IMR-90 (cell line): ENCODE data around the gene UROD. TPM values are rescaled to one million over a fixed set of nuclear protein-coding genes. Genes with fewer than 3 reads are reported as not detected.

ENCODE experiments used
- ATAC-seq: fragments of 200-7000 bp; cut with Tn5 transposase; 2 replicates; pipeline ENCODE4 v1.9.1; 2020; ENCODE audit warnings: low read depth, mild to moderate bottlenecking, moderate library complexity
- BruUV-seq: library from RNA; stranded (reverse); fragments of 400-500 nt; replicated peaks from 2 replicates; lab custom pipeline; 2021; lab: Mats Ljungman, UMichigan
- CTCF ChIA-PET: fragments of 300-600 bp; formaldehyde crosslinking; extraction: SDS; loops from one replicate; lab custom pipeline; 2021; ENCODE audit warnings: antibody characterized with exemption; lab: Yijun Ruan, JAX
- POLR2A ChIA-PET: fragments of 300-600 bp; sonication (Branson Sonifier 250); formaldehyde crosslinking; loops from one replicate; lab custom pipeline; 2022; ENCODE audit warnings: antibody characterized with exemption; ENCODE audit not compliant: unreplicated experiment; lab: Charles Lee
- DNase-seq: peaks from one replicate; pipeline ENCODE4 v3.0.0; 2013
- H2AFZ ChIP-seq: replicated peaks from 2 replicates; pipeline ENCODE3; 2013; ENCODE audit warnings: low read length, mild to moderate bottlenecking; ENCODE audit not compliant: poor library complexity
- H2AK5ac ChIP-seq: 2 replicates; pipeline ENCODE4 v1.6.1; 2013; ENCODE audit warnings: low read depth, low read length, inconsistent platforms
- H2AK9ac ChIP-seq: replicated peaks from 2 replicates; pipeline ENCODE3; 2013; ENCODE audit warnings: mild to moderate bottlenecking, low read depth, low read length, moderate library complexity; ENCODE audit not compliant: poor library complexity
- H2BK120ac ChIP-seq: 2 replicates; pipeline ENCODE4 v1.6.1; 2013; ENCODE audit warnings: low read depth, low read length, inconsistent platforms
- H2BK15ac ChIP-seq: 3 replicates; pipeline ENCODE4 v1.6.1; 2013; ENCODE audit warnings: low read depth, low read length, inconsistent platforms
- H2BK20ac ChIP-seq: 2 replicates; pipeline ENCODE4 v1.6.1; 2013; ENCODE audit warnings: low read depth, mild to moderate bottlenecking, inconsistent platforms, low read length, moderate library complexity
- H2BK5ac ChIP-seq: 2 replicates; pipeline ENCODE4 v1.6.1; 2013; ENCODE audit warnings: mild to moderate bottlenecking, low read depth, low read length, inconsistent platforms; ENCODE audit not compliant: poor library complexity, severe bottlenecking
- H3K14ac ChIP-seq: replicated peaks from 2 replicates; pipeline ENCODE4 v1.6.1; 2013; ENCODE audit warnings: low read depth, low read length, inconsistent platforms
- H3K18ac ChIP-seq: 2 replicates; pipeline ENCODE4 v1.6.1; 2013; ENCODE audit warnings: low read depth, low read length, control low read depth
- H3K23ac ChIP-seq: 2 replicates; pipeline ENCODE4 v1.6.1; 2013; ENCODE audit warnings: low read depth, low read length, inconsistent platforms
- H3K27ac ChIP-seq: 2 replicates; pipeline ENCODE4 v1.5.1; 2013; ENCODE audit warnings: mild to moderate bottlenecking, control low read depth, low read length; ENCODE audit not compliant: insufficient read depth
- H3K27me3 ChIP-seq: 2 replicates; pipeline ENCODE4 v1.6.1; 2013; ENCODE audit warnings: low read length; ENCODE audit not compliant: control insufficient read depth, insufficient read depth
- H3K36me3 ChIP-seq: 2 replicates; pipeline ENCODE4 v1.6.1; 2013; ENCODE audit warnings: low read length, mixed read lengths; ENCODE audit not compliant: control insufficient read depth, insufficient read depth
- H3K4ac ChIP-seq: 2 replicates; pipeline ENCODE4 v1.6.1; 2013; ENCODE audit warnings: low read depth, low read length, inconsistent platforms
- H3K4me1 ChIP-seq: 2 replicates; pipeline ENCODE4 v1.6.1; 2013; ENCODE audit warnings: low read length, mixed read lengths; ENCODE audit not compliant: control insufficient read depth, insufficient read depth
- H3K4me2 ChIP-seq: 2 replicates; pipeline ENCODE4 v1.6.1; 2013; ENCODE audit warnings: low read depth, mild to moderate bottlenecking, control low read depth, low read length, moderate library complexity
- H3K4me3 ChIP-seq: 2 replicates; pipeline ENCODE4 v1.5.1; 2013; ENCODE audit warnings: low read depth, mild to moderate bottlenecking, control low read depth, low read length, moderate library complexity; ENCODE audit not compliant: insufficient read depth
- H3K56ac ChIP-seq: 2 replicates; pipeline ENCODE4 v1.6.1; 2013; ENCODE audit warnings: low read length, inconsistent platforms; ENCODE audit not compliant: insufficient read depth; ENCODE audit errors: extremely low read depth
- H3K79me1 ChIP-seq, 2 experiments: 2 replicates each; pipeline ENCODE4 v1.6.1; 2013; ENCODE audit warnings: low read length in 2 of 2, inconsistent platforms in 1 of 2, low read depth in 1 of 2
- H3K9ac ChIP-seq: 2 replicates; pipeline ENCODE4 v1.6.1; 2013; ENCODE audit warnings: low read depth, low read length, control low read depth
- H3K9me1 ChIP-seq: 2 replicates; pipeline ENCODE4 v1.6.1; 2013; ENCODE audit warnings: low read length, inconsistent platforms; ENCODE audit not compliant: insufficient read depth
- H3K9me3 ChIP-seq: 2 replicates; pipeline ENCODE4 v1.6.1; 2013; ENCODE audit warnings: low read length; ENCODE audit not compliant: control insufficient read depth, insufficient read depth
- H4K20me1 ChIP-seq: 2 replicates; pipeline ENCODE4 v1.6.1; 2013; ENCODE audit warnings: low read length, inconsistent platforms; ENCODE audit not compliant: insufficient read depth
- H4K5ac ChIP-seq: 2 replicates; pipeline ENCODE4 v1.6.1; 2013; ENCODE audit warnings: mild to moderate bottlenecking, low read depth, low read length, control low read depth
- H4K8ac ChIP-seq, 2 experiments: 2 replicates each; pipeline ENCODE4 v1.6.1; 2013; ENCODE audit warnings: low read depth in 2 of 2, low read length in 2 of 2, control low read depth in 1 of 2, inconsistent platforms in 1 of 2
- H4K91ac ChIP-seq: 2 replicates; pipeline ENCODE4 v1.6.1; 2013; ENCODE audit warnings: low read depth, low read length, inconsistent platforms; ENCODE audit not compliant: insufficient read depth
- BHLHE40 ChIP-seq: fragments of 150-350 bp; IDR thresholded peaks from 2 replicates; pipeline ENCODE4 v1.6.1; 2016; ENCODE audit warnings: mild to moderate bottlenecking, low read depth, low read length
- CHD1 ChIP-seq: IDR thresholded peaks from 2 replicates; pipeline ENCODE4 v1.6.1; 2012; ENCODE audit warnings: low read depth, low read length, improper control_type of control experiment
- MAFK ChIP-seq: IDR thresholded peaks from 2 replicates; pipeline ENCODE4 v1.6.1; 2012; ENCODE audit warnings: low read depth, low read length, improper control_type of control experiment
- MAZ ChIP-seq: IDR thresholded peaks from 2 replicates; pipeline ENCODE4 v1.6.1; 2012; ENCODE audit warnings: low read depth, mild to moderate bottlenecking, low read length, improper control_type of control experiment, moderate library complexity, borderline replicate concordance
- NFE2L2 ChIP-seq: fragments of 150-350 bp; IDR thresholded peaks from 2 replicates; pipeline ENCODE4 v1.6.1; 2016; ENCODE audit warnings: low read depth, mild to moderate bottlenecking, low read length
- POLR2A ChIP-seq: IDR thresholded peaks from 2 replicates; pipeline ENCODE4 v1.6.1; 2012; ENCODE audit warnings: mild to moderate bottlenecking, low read depth, low read length
- RCOR1 ChIP-seq: IDR thresholded peaks from 2 replicates; pipeline ENCODE4 v1.6.1; 2012; ENCODE audit warnings: mild to moderate bottlenecking, low read length, improper control_type of control experiment; ENCODE audit not compliant: insufficient replicate concordance
- RFX5 ChIP-seq: IDR thresholded peaks from 2 replicates; pipeline ENCODE4 v1.8.0; 2012; ENCODE audit warnings: low read depth, mild to moderate bottlenecking, low read length, moderate library complexity
- SMC3 ChIP-seq: fragments of 150-350 bp; IDR thresholded peaks from 2 replicates; pipeline ENCODE4 v1.6.1; 2016; ENCODE audit warnings: low read depth, mild to moderate bottlenecking, antibody characterized with exemption, low read length, moderate library complexity
- WGBS, 2 experiments: methylation state at CpG; one replicate each; pipeline versions ENCODE4 v1.1.5 to v1.1.7; 2013; ENCODE audit warnings: missing lambda C conversion rate in 2 of 2; ENCODE audit not compliant: insufficient read length in 1 of 2; ENCODE audit errors: extremely low coverage in 2 of 2; 5-methylcytosine and 5-hydroxymethylcytosine counted together
- dilution Hi-C: fragments of 300-500 bp; cut with HindIII; formaldehyde crosslinking; loops from one replicate; pipeline ENCODE4 v1.14.3; 2018; ENCODE audit warnings: low sequenced_read_pairs; ENCODE audit not compliant: unreplicated experiment
- in situ Hi-C: fragments of 300-500 bp; cut with MboI; formaldehyde crosslinking; loops from 3 replicates; pipeline ENCODE4 v1.14.3; 2019; ENCODE audit warnings: low sequenced_read_pairs, inconsistent platforms, mixed read lengths
- intact Hi-C: fragments of 100-400 bp; cut with micrococcal nuclease; formaldehyde crosslinking; loops from 2 replicates; pipeline ENCODE4 v1.10.0; 2022
- polyA plus RNA-seq, 3 experiments: library from polyadenylated mRNA; depleted of rRNA; stranded (reverse); fragments of >200 nt; gene quantifications; 2 replicates each; pipeline ENCODE4 v1.2.3, GENCODE V29; 2012; ENCODE audit warnings: low replicate concordance in 1 of 3
- total RNA-seq: library from RNA; depleted of rRNA; stranded (reverse); fragments of >200 nt; gene quantifications from 2 replicates; pipeline ENCODE4 v1.2.3, GENCODE V29; 2012
- TF ChIP-seq, protein P1 (sequence below): fragments of 150-350 bp; IDR thresholded peaks from 2 replicates; pipeline ENCODE4 v1.6.1; 2017; ENCODE audit warnings: mild to moderate bottlenecking, antibody characterized with exemption, low read length, low read depth
- TF ChIP-seq, protein P2 (sequence below): fragments of 150-350 bp; IDR thresholded peaks from 2 replicates; pipeline ENCODE4 v1.6.1; 2016; ENCODE audit warnings: low read depth, mild to moderate bottlenecking, low read length, moderate library complexity, borderline replicate concordance
- TF ChIP-seq, protein P3 (sequence below): conservative IDR thresholded peaks from 2 replicates; pipeline ENCODE4 v1.5.1; 2012; ENCODE audit warnings: mild to moderate bottlenecking, low read depth, low read length, improper control_type of control experiment

Gene UROD
- total and polyA plus RNA-seq, 2 of the 4 experiments (the other 2 are of a cell fraction): 220 to 224 TPM

DNA sequence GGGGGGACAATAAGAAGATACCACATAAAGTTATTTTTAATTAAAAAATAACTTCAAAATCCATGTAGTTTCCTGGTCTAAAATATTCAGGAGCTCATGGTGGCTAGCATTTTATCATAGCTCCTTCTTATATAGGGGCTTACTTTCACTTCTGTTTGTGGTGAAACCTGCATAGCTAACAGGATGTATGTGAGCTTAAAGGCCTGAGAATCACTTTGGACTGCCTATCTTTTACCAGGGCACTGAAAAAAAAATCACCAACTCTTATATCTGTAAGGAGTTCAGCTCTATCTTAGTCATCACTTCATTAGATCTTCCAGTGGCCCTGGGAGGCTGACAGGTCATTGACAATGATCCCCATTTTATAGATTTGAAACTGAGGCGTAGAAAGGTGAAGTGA, 21.3 kb downstream of the UROD start:
- TF ChIP-seq, protein P1, sequence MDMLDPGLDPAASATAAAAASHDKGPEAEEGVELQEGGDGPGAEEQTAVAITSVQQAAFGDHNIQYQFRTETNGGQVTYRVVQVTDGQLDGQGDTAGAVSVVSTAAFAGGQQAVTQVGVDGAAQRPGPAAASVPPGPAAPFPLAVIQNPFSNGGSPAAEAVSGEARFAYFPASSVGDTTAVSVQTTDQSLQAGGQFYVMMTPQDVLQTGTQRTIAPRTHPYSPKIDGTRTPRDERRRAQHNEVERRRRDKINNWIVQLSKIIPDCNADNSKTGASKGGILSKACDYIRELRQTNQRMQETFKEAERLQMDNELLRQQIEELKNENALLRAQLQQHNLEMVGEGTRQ: no peak
- no peak for TF ChIP-seq RFX5
- TF ChIP-seq SMC3: no peak
- no peak for TF ChIP-seq MAZ
- TF ChIP-seq, protein P2, sequence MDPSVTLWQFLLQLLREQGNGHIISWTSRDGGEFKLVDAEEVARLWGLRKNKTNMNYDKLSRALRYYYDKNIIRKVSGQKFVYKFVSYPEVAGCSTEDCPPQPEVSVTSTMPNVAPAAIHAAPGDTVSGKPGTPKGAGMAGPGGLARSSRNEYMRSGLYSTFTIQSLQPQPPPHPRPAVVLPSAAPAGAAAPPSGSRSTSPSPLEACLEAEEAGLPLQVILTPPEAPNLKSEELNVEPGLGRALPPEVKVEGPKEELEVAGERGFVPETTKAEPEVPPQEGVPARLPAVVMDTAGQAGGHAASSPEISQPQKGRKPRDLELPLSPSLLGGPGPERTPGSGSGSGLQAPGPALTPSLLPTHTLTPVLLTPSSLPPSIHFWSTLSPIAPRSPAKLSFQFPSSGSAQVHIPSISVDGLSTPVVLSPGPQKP: no peak
- TF ChIP-seq POLR2A: no peak
- TF ChIP-seq, protein P3, sequence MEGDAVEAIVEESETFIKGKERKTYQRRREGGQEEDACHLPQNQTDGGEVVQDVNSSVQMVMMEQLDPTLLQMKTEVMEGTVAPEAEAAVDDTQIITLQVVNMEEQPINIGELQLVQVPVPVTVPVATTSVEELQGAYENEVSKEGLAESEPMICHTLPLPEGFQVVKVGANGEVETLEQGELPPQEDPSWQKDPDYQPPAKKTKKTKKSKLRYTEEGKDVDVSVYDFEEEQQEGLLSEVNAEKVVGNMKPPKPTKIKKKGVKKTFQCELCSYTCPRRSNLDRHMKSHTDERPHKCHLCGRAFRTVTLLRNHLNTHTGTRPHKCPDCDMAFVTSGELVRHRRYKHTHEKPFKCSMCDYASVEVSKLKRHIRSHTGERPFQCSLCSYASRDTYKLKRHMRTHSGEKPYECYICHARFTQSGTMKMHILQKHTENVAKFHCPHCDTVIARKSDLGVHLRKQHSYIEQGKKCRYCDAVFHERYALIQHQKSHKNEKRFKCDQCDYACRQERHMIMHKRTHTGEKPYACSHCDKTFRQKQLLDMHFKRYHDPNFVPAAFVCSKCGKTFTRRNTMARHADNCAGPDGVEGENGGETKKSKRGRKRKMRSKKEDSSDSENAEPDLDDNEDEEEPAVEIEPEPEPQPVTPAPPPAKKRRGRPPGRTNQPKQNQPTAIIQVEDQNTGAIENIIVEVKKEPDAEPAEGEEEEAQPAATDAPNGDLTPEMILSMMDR: no peak
- no peak for TF ChIP-seq CHD1
- no peak for TF ChIP-seq MAFK
- no peak for TF ChIP-seq BHLHE40
- no peak for TF ChIP-seq NFE2L2
- no peak for TF ChIP-seq RCOR1
- Histone ChIP-seq H4K91ac (no peak overlapping the region), H4K20me1 (no peaks in the 10 kb centered on the region), H2AK5ac (no peak overlapping the region), H3K36me3 (no peaks in the 10 kb centered on the region), H3K9ac (no peak overlapping the region), H4K5ac (no peak overlapping the region), H4K8ac (no peak overlapping the region), H2BK120ac (no peak overlapping the region), H3K23ac (no peak overlapping the region), H3K14ac (no peak overlapping the region), H2BK20ac (no peak overlapping the region), H2AK9ac (no peak overlapping the region), H3K27me3 (peaks cover 4% of the 10 kb centered on the region; the same call in 1 of the 2 replicates), H2AFZ (no peak overlapping the region), H3K9me1 (no peaks in the 10 kb centered on the region; the same call in 1 of the 2 replicates), H3K9me3 (no peaks in the 10 kb centered on the region), H3K27ac (no peak overlapping the region), H2BK15ac (no peak overlapping the region), H3K79me1 (no peaks in the 10 kb centered on the region), H3K56ac (no peak overlapping the region), H3K4me3 (no peak overlapping the region), H3K4me1 (no peaks in the 10 kb centered on the region), H3K4me2 (no peak overlapping the region), H2BK5ac (no peak overlapping the region), H3K18ac (no peak overlapping the region), H3K4ac (no peak overlapping the region)
- intact Hi-C loops: no loop called here
- no TSS peak for BruUV-seq
- POLR2A ChIA-PET: no interaction called here
- dilution Hi-C loops: no loop called here
- ATAC-seq: no peak
- DNase-seq: no peak
- in situ Hi-C loops: no loop called here
- WGBS, 2 experiments: no CpG with 5 or more reads among the region's 1 CpG
- CTCF ChIA-PET: no interaction called here
